Mesenchymal stem cell (in vitro differentiated cells and primary cell): ENCODE measurements around the gene CDH4.

Experiments used
- DNase-seq: peaks from one replicate; pipeline ENCODE4 v3.0.0-alpha.2; 2013
- H2AFZ ChIP-seq: one replicate; pipeline ENCODE4 v1.6.1; 2013; ENCODE audit warnings: low read depth, mild to moderate bottlenecking, control low read depth, inconsistent platforms, low read length, moderate library complexity
- H2AK5ac ChIP-seq: 2 replicates; pipeline ENCODE4 v1.6.1; 2013; ENCODE audit warnings: low read length, moderate library complexity, mild to moderate bottlenecking, inconsistent platforms; ENCODE audit not compliant: severe bottlenecking
- H2BK120ac ChIP-seq: one replicate; pipeline ENCODE4 v1.6.1; 2013; ENCODE audit warnings: low read depth, mild to moderate bottlenecking, inconsistent platforms, low read length, moderate library complexity
- H2BK12ac ChIP-seq, 2 experiments: one replicate each; pipeline ENCODE4 v1.6.1; 2013; ENCODE audit warnings: inconsistent platforms in 2 of 2, low read length in 2 of 2, mild to moderate bottlenecking in 2 of 2, moderate library complexity in 2 of 2, control low read depth in 1 of 2
- H2BK15ac ChIP-seq: one replicate; pipeline ENCODE4 v1.6.1; 2013; ENCODE audit warnings: mild to moderate bottlenecking, low read depth, inconsistent platforms; ENCODE audit not compliant: poor library complexity, severe bottlenecking
- H2BK5ac ChIP-seq: 2 replicates; pipeline ENCODE4 v1.6.1; 2013; ENCODE audit warnings: low read depth, mild to moderate bottlenecking, low read length, control low read depth, inconsistent platforms; ENCODE audit not compliant: poor library complexity, severe bottlenecking
- H3K14ac ChIP-seq, 2 experiments: one replicate each; pipeline ENCODE4 v1.6.1; 2013; ENCODE audit warnings: inconsistent platforms in 2 of 2, low read length in 2 of 2, control low read depth in 1 of 2, mild to moderate bottlenecking in 1 of 2, moderate library complexity in 1 of 2
- H3K18ac ChIP-seq, 2 experiments: one replicate each; pipeline ENCODE4 v1.6.1; 2013; ENCODE audit warnings: inconsistent platforms in 2 of 2, low read length in 2 of 2, control low read depth in 1 of 2, low read depth in 1 of 2, mild to moderate bottlenecking in 1 of 2
- H3K23ac ChIP-seq, 2 experiments: one replicate each; pipeline ENCODE4 v1.6.1; 2013; ENCODE audit warnings: inconsistent platforms in 2 of 2, low read length in 2 of 2, mild to moderate bottlenecking in 2 of 2, moderate library complexity in 2 of 2, control low read depth in 1 of 2
- H3K27ac ChIP-seq: 2 replicates; pipeline ENCODE4 v1.5.1; 2013; ENCODE audit warnings: mild to moderate bottlenecking, moderate library complexity, low read length, control low read depth, inconsistent platforms; ENCODE audit not compliant: poor library complexity, severe bottlenecking
- H3K27me3 ChIP-seq, 2 experiments: 2 replicates each; pipeline versions ENCODE4 v1.6.1 to v1.7.0; 2013; ENCODE audit warnings: low read length in 2 of 2, mild to moderate bottlenecking in 2 of 2, moderate library complexity in 2 of 2, control low read depth in 1 of 2, inconsistent platforms in 1 of 2; ENCODE audit not compliant: control insufficient read depth in 1 of 2, insufficient read depth in 1 of 2
- H3K36me3 ChIP-seq, 2 experiments: 2 replicates each; pipeline versions ENCODE4 v1.6.1 to v1.7.0; 2013; ENCODE audit warnings: low read length in 2 of 2, control low read depth in 1 of 2, inconsistent platforms in 1 of 2, low read depth in 1 of 2, mild to moderate bottlenecking in 1 of 2; ENCODE audit not compliant: insufficient read depth in 2 of 2, control insufficient read depth in 1 of 2
- H3K4ac ChIP-seq, 2 experiments: one replicate each; pipeline ENCODE4 v1.6.1; 2013; ENCODE audit warnings: inconsistent platforms in 2 of 2, low read length in 2 of 2, mild to moderate bottlenecking in 2 of 2, moderate library complexity in 2 of 2, control low read depth in 1 of 2, low read depth in 1 of 2
- H3K4me1 ChIP-seq: 2 replicates; pipeline ENCODE4 v1.6.1; 2013; ENCODE audit warnings: low read depth, low read length, control low read depth; ENCODE audit not compliant: control insufficient read depth, insufficient read depth
- H3K4me2 ChIP-seq: 2 replicates; pipeline ENCODE4 v1.6.1; 2013; ENCODE audit warnings: low read length, mild to moderate bottlenecking, inconsistent platforms; ENCODE audit not compliant: poor library complexity, severe bottlenecking
- H3K4me3 ChIP-seq, 2 experiments: 2 replicates each; pipeline versions ENCODE4 v1.5.1 to v1.7.0; 2013; ENCODE audit warnings: low read length in 2 of 2, mild to moderate bottlenecking in 2 of 2, control low read depth in 1 of 2, low read depth in 1 of 2; ENCODE audit not compliant: insufficient read depth in 1 of 2
- H3K79me1 ChIP-seq: replicated peaks from 2 replicates; pipeline ENCODE4 v1.6.1; 2013; ENCODE audit warnings: mild to moderate bottlenecking, control low read depth, low read length, inconsistent platforms; ENCODE audit not compliant: poor library complexity, severe bottlenecking
- H3K9ac ChIP-seq: 2 replicates; pipeline ENCODE4 v1.7.0; 2013; ENCODE audit warnings: mild to moderate bottlenecking, low read length, moderate library complexity
- H3K9me3 ChIP-seq: 2 replicates; pipeline ENCODE4 v1.7.0; 2013; ENCODE audit warnings: mild to moderate bottlenecking, low read length; ENCODE audit not compliant: control insufficient read depth
- H4K8ac ChIP-seq: one replicate; pipeline ENCODE4 v1.6.1; 2013; ENCODE audit warnings: inconsistent platforms, mild to moderate bottlenecking, low read length, moderate library complexity
- H4K91ac ChIP-seq: one replicate; pipeline ENCODE4 v1.6.1; 2013; ENCODE audit warnings: mild to moderate bottlenecking, low read length, inconsistent platforms
- WGBS: methylation state at CpG from one replicate; pipeline ENCODE4 v1.1.7; 2013; ENCODE audit warnings: mixed read lengths; 5-methylcytosine and 5-hydroxymethylcytosine counted together

Gene CDH4

GRCh38 chr20:61810738-61811135 lies 558.7 kb downstream of the CDH4 start:
- Histone ChIP-seq H3K4me3 (no peak overlapping the region), H3K4me1 (no peaks in the 10 kb centered on the region), H2BK5ac (no peak overlapping the region), H3K14ac (no peak overlapping the region), H4K8ac (no peak overlapping the region), H3K79me1 (no peaks in the 10 kb centered on the region), H2BK120ac (no peak overlapping the region), H4K91ac (no peak overlapping the region), H3K36me3 (no peaks in the 10 kb centered on the region), H2AK5ac (no peak overlapping the region), H3K9me3 (no peaks in the 10 kb centered on the region), H3K9ac (no peak overlapping the region), H3K27ac (no peak overlapping the region), H2AFZ (no peak overlapping the region), H3K18ac (no peak overlapping the region), H3K4ac (no peak overlapping the region), H3K27me3 (peaks cover 7 to 52% of the 10 kb centered on the region in 2 experiments), H2BK12ac (no peak overlapping the region), H3K4me2 (no peak overlapping the region), H3K23ac (no peak overlapping the region), H2BK15ac (no peak overlapping the region)
- WGBS: 87% methylated on average over 17 of the region's 17 CpGs
- DNase-seq: no peak

- no peak overlapping the region for H2BK120ac ChIP-seq
- WGBS: 74% methylated on average over 5 of the region's 5 CpGs
- DNase-seq: no peak
These were observed 559.1 kb downstream of the CDH4 start for GRCh38 chr20:61811166-61811565.

GRCh38 chr20:61812121-61812844 lies 560.2 kb downstream of the CDH4 start:
- Histone ChIP-seq H3K9me3 (no peaks in the 10 kb centered on the region), H2BK15ac (no peak overlapping the region)

More at GRCh38 chr20:61811166-61811565, 559.1 kb downstream of the CDH4 start:
- Histone ChIP-seq H3K79me1 (no peaks in the 10 kb centered on the region), H3K9ac (no peak overlapping the region), H3K18ac (no peak overlapping the region), H3K27ac (no peak overlapping the region), H2AFZ (no peak overlapping the region), H4K91ac (no peak overlapping the region), H3K9me3 (no peaks in the 10 kb centered on the region), H3K4ac (no peak overlapping the region), H3K27me3 (peaks cover 7 to 51% of the 10 kb centered on the region in 2 experiments), H2BK15ac (no peak overlapping the region), H3K36me3 (no peaks in the 10 kb centered on the region), H3K14ac (no peak overlapping the region), H2BK5ac (no peak overlapping the region), H3K4me1 (no peaks in the 10 kb centered on the region), H3K23ac (no peak overlapping the region), H3K4me3 (no peak overlapping the region), H2BK12ac (no peak overlapping the region), H2AK5ac (no peak overlapping the region), H3K4me2 (no peak overlapping the region), H4K8ac (no peak overlapping the region)

GRCh38 chr20:61812845-61813485 lies 560.9 kb downstream of the CDH4 start:
- Histone ChIP-seq H2BK120ac (no peak overlapping the region), H2BK12ac (no peak overlapping the region), H4K8ac (no peak overlapping the region), H3K27me3 (peaks cover 7 to 36% of the 10 kb centered on the region in 2 experiments), H2AFZ (no peak overlapping the region), H2BK5ac (no peak overlapping the region), H3K4ac (no peak overlapping the region), H2AK5ac (no peak overlapping the region), H3K4me3 (no peak overlapping the region), H3K79me1 (no peaks in the 10 kb centered on the region), H3K23ac (no peak overlapping the region), H3K36me3 (no peaks in the 10 kb centered on the region), H3K9ac (no peak overlapping the region), H3K9me3 (no peaks in the 10 kb centered on the region), H3K4me2 (no peak overlapping the region), H2BK15ac (no peak overlapping the region), H3K27ac (no peak overlapping the region), H3K18ac (no peak overlapping the region), H3K4me1 (peaks cover 2% of the 10 kb centered on the region), H3K14ac (no peak overlapping the region), H4K91ac (no peak overlapping the region)
- WGBS: 88% methylated on average over 12 of the region's 14 CpGs
- no peak for DNase-seq

More at GRCh38 chr20:61812121-61812844, 560.2 kb downstream of the CDH4 start:
- H2AK5ac ChIP-seq: no peak overlapping the region
- H3K4ac ChIP-seq: no peak overlapping the region
- H3K27me3 ChIP-seq: peaks cover 7 to 42% of the 10 kb centered on the region in 2 experiments
- H2BK12ac ChIP-seq: no peak overlapping the region
- no peaks in the 10 kb centered on the region for H3K36me3 ChIP-seq
- H3K4me3 ChIP-seq: no peak overlapping the region
- no peaks in the 10 kb centered on the region for H3K79me1 ChIP-seq
- H3K27ac ChIP-seq: no peak overlapping the region
- H3K14ac ChIP-seq: no peak overlapping the region
- no peak overlapping the region for H3K23ac ChIP-seq
- DNase-seq: no peak
- H3K4me2 ChIP-seq: no peak overlapping the region
- H3K4me1 ChIP-seq: no peaks in the 10 kb centered on the region
- H2AFZ ChIP-seq: no peak overlapping the region
- no peak overlapping the region for H2BK120ac ChIP-seq
- H4K8ac ChIP-seq: no peak overlapping the region
- H4K91ac ChIP-seq: no peak overlapping the region
- WGBS: 78% methylated on average over 15 of the region's 15 CpGs
- no peak overlapping the region for H2BK5ac ChIP-seq
- no peak overlapping the region for H3K9ac ChIP-seq
- H3K18ac ChIP-seq: no peak overlapping the region
